ENCODE measurements around the gene LBHD2.

The LBHD2 gene

DNA sequence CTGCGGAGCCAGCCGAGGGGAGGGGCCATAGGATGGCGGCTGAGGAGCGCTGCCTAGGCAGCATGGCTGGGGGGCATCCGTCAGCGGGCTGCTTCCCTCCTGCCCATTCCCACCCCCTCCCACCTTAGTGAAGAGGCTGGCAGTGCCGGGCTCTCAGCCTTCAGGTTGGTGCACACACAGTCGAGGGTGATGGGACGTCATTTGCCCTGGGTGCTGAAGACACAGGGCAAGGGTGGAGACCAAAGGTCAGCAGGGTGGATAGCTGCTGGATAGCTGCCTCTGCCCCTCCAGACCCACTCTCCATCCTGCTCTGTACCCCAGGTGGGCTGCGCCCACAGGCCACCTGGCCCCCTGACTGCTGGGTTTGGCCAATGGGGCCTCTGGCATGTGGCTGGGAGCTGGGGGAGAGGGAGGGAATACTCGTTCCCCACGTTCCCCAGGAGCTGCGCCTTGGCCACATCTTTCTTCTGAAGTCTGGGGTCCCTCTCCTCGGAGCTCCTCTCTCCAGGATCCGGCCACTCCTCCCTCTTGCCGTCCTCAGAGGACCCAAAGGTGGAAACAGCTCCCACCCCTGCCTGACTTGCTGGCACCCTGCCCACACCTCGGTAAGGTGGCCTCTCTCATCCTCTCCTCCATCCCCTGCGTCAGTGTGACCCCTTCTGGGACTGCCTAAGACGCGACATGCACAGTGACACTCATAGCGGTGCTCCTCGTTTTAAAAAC is 15.5 kb upstream of the LBHD2 start:
- no peak for DNase-seq (ENCODE audit: low spot score)

DNA sequence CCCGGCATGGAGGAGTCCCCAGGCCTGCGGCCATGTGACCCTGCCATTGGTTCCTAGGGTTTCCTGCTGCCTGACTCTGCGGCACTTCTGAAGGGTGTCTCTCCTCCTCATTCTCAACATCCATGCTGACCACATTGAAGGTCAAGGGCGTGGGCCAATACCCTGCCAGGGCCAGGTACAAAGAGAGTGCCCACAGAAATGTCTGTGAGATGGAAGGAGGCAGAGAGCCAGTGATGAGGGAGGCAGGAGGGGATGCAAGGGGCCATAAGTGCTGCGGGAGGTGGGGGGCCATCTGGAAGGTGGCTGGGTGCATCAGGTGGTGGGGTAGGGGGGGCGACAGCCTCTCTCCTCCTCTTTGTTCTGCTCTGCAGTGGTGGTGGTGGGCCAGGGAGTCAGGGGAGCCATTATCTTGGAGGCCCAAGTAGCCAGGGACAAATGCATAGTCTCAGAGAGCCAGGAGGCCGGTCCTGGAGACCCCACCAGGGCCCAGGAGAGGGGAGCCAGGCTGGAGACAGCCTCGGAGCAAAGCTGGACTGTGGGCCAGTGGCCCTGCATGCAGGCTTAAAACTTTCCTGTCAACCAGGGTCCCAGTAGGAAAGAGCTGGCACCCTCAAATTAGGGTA is 13.6 kb upstream of the LBHD2 start:
- no peak for DNase-seq (ENCODE audit: low spot score)

DNA sequence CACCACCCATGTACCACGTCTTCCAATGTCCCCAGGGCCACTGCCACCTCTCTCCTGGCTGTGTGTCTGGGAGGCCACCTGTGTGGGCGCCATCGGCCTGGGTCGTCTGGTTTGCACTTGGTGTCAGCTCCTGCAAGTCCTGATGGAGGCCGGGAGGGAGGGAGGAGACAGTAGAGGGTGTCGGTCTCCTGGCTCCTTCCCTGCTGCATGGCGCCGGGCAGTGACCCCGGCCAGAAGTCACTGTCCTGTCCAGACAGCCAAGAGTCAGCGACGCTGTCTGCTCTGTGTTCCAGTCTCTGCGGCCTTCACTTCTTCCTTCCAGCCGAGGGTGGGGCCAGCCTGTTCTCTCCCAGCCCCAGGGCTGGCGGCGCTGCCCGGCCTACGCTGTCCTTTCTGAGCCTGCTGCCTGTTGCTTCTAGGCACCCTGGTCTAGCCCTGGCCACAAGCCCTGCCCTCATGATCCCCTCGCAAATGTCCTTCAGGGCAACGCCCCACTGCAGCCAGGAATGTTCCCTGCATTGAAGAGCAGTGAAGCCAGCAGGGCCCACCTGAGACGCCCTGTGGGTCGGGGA is 13.0 kb upstream of the LBHD2 start:
- no peak for DNase-seq (ENCODE audit: low spot score)

DNA sequence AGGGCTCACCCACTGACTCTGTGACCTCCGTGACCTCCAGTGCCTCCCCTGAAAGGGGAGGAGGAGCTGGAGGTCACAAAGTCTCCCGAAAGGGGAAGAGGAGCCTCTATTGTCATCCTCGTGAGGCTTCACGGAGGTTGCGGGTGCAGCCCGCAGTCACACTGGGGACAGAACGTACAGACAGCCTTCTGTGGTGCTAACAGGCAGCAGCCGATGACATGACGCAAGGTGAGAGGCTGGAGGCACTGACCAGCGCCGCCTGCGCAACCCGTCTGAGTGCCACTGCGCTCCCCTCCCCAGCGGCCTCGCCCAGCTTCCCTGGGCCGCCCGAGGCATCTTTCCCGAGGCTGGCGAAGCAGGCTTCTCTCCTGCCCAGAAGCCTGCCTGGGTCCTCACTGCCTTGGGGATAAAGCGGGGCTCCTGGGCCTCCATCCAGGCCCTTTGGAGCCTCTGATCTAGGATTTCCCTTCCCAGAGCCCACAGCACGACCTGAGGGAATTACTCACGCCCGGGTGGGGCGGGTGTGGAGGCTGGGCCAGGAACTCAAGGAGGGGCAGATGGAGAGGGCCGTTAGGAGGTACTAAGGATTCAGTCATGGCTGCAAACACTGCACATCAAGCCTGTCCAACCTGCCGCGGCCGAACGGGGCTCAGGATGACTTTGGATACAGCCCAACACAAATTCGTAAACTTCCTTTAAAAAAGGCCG is 12.3 kb upstream of the LBHD2 start:
- DNase-seq (ENCODE audit: low spot score): no peak

DNA sequence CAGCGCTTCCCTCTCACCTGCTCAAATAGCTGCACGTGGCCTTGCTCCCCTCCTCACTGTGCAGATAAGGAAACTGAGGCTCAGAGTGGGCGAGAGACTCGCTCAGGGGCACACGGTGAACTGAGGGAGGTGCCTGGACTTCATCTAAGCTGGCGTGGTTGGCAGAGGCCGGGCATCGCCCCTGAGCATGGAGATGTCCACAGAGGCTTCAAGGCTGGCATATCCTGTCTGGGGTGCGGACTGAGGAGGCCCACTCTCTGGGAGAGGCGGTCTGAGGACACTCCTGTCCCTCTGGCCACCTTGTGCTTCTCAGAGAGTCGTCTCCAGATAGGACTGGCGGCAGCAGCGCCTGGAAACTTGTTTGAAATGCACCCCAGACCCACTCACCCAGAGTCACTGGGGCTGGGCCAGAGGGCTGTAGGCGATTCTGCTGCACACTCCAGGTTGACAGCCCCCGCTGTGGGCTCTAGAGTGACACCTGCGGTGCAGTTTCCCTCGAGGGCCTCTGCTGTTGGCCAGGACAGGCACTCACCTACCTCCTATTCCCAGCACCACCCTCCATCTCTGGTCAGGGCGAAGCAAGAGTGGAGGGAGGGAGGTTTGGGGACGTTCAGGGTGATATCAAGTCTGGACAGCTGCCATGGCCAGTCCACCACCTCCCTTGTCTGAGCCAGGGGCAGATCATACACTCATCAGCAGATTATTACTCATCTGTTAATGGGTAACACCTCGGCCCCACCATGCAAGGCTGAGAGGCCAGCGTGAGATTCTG is 11.2 kb upstream of the LBHD2 start:
- DNase-seq (ENCODE audit: low spot score): no peak

DNA sequence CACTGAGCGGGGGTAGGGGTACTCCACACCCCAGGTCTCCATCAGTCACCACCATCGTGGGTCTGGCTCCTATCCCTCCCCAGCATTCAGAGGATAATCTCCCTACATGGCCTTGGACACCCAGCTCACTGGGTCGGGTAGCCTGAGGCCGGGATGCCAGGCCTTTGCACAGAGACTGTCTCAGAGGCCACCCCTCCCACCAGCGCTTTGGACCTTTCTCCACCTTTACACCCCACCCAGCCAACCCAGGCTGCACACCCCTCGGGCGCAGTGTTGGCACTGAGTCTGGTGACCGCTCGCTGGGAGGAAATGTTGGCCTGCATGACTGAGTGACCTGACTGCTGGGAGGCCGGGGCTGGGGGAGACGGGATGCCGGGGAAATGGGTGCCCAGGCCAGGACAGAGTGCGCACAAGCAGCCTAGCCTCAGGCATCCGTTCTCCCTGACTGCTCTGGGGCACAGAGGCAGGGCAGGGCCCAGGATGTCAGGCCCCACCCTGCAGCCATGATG is 10.6 kb upstream of the LBHD2 start:
- DNase-seq (ENCODE audit: low spot score): no peak

DNA sequence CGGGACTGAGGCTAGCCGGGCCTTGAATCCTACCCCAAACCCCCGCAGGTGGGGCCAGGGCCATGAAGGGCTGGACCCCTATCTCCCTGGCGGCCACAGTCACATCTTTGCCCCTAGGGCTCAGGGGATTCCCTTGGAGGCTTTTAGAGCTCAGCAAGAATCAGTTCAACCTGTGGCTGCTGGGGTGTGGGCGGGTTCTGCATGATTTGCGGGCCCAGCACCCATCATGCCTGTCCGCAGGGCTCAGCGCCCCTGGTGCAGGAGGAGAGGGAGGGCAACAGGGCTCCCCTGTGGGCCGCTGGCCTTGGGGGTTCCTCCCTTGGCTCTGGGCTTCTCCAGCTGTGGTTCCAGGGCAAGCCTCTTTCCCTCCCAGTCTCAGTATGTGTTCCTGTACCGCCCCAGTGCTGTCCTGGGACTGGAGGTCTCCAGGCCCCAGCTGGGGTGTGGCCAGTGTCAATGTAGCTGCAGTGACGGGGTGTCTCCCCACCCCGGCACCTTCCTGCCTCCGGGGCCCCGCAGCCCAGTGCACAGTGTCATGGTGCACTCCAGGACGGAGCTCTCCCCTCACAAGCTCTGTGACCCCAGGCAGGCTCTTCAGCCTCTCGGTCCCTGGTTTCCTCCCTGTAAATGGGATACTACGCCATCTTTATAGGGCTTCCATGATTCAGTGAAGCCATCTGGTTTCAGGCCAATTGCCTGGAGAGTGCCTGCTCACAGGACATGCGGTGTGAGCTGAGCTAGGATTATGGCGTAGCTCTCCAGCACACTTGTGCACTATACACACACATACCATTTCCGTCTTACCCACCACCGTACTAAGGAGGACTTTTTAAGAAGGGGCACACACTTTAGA is 9.9 kb upstream of the LBHD2 start:
- DNase-seq (ENCODE audit: low spot score): no peak

DNA sequence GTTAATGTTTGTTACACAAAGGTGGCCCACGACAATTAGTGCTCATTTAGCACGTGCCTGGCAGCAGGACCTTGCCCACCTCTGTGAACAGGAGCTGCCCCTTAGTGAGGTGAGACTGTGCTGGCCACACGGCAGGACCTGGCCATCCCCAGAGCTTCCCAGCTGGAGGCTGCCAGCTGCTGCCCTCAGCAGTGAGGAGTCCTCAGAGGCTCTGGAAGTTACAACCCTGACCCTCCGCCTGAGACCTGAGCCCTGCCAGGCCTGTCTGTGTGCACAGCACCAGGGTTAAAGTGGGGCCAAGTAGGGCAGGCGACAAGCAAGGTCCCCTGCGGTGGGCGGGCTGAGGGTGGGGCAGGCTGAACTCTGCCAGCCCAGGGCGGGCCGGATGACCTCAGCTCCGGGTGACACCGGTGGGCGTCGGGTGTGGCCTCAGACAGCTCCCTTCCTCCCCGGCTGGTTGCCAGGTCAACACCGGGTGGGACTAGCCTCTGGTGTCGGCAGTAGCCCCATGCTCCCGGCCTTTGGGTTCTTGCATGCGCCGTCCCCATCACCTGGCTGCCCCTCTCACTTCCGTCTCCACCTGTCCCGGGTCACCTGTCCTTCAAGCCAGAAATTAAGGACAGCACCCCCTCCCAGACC is 9.2 kb upstream of the LBHD2 start:
- no peak for DNase-seq (ENCODE audit: low spot score)

DNA sequence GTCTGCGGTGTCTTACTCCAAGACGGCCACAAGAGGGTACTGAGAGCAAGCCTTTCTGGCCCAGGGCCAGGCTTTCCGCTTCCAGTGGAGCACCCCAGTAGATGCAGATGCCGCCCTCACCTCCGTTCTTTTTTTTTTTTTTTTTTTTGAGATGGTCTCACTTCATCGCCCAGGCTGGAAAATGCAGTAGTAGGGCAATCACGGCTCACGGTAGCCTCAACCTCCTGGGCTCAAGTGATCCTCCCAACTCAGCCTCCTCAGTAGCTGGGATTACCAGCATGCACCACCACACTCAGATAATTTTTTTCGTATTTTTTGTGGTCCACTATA is 5.6 kb upstream of the LBHD2 start:
- DNase-seq (ENCODE audit: low spot score): no peak

DNA sequence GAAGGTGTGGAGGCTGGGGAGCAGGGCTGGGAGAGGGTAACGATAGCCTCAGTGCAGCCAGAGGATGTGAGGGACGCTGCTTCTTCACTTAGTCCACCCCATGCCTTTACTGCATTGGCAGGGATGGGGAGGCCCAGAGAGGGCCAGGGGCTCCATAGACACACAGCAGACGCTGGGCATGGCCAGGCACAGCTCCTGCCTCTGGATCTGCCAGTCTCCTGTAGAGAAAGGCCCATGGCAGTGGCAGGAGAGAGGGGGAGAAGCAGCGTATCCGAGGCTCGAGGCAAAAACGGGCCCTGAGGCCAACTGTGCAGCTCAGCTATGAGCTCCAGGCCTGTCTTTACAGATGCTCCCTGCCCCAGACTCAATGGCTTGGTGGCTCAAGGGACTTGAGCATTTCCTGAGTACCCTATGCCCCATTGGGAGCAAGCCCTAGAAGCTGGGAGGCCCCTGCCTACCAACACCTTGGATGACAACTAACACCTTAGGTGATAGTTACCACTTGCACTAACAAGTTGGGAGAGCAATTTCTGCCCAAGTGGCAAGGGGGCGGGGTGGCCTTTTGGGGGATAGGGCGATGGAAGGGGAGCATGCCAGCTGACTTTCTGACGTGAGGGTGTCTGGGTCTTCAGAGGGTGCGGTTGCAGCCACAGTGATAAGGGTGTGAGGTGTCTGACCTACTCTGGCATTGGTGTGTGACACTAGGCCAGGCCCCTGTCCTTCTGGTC is 5.0 kb upstream of the LBHD2 start:
- no peak for DNase-seq (ENCODE audit: low spot score)

DNA sequence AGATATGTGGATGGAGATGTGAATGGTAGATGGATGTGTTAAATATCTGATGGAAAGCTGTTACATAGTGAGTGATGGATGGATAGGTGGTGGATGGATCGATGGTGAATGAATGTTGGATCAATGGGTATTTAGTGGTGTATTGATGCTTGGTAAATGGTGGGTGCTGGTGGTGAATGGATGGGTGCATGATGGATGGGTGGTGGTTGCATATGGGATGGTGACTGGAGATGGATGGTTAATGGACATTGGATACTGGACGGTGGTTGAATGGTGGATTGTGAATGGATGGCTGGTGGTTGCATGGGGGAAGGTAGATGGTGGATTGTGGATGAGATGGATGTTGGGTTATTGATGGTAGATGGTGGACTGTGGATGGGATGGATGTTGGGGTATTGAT is 2.1 kb upstream of the LBHD2 start:
- no peak for DNase-seq (ENCODE audit: low spot score)

DNA sequence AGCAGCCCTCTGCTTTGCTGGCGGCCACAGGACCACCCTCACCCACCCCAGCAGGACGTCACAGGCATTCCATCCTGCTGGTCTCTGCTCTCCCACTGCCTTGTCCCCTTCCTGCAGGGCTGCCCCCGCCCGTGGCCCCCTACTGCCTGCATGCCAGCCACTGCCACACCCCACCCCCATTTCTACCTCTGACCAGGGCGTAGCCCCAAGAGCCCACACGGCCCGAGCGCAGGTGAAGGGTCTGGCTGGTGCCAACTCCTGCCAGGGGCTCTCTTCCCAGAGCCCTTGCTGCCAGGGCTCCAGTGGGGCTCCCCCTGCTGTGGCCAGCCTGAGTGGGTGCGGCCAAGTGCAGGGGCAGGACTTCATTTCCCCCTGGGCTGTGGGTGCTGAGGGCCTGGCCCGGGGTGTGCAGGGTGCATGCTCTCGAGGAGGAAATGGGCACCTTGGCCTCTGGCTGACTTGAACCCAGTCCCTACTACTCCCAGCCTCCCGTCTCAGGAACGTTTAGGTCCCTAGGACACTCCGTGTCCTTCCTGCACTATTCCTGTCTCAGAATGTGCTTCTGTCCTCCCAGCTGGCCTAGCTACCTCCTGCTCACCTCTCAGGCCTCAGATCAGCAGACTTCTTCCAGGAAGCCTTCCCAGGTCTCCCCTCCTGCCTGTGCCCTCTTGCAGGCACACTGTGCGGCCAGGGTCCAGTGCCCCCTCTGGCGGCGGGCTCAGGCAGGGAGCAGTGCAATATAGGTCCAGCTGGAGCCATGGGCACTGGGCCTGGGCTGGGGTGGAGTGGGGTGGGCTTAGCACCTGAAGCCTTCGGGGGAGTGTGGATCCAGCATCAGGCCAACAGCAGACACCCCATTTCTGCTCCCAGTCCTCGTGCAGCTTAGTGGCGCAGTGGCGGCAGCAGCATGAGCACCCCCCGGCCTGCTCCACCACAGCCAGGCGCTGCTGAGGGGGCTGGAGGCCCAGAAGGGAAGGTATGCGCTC is 1.4 kb downstream of the LBHD2 start:
- no peak for DNase-seq (ENCODE audit: low spot score)

DNA sequence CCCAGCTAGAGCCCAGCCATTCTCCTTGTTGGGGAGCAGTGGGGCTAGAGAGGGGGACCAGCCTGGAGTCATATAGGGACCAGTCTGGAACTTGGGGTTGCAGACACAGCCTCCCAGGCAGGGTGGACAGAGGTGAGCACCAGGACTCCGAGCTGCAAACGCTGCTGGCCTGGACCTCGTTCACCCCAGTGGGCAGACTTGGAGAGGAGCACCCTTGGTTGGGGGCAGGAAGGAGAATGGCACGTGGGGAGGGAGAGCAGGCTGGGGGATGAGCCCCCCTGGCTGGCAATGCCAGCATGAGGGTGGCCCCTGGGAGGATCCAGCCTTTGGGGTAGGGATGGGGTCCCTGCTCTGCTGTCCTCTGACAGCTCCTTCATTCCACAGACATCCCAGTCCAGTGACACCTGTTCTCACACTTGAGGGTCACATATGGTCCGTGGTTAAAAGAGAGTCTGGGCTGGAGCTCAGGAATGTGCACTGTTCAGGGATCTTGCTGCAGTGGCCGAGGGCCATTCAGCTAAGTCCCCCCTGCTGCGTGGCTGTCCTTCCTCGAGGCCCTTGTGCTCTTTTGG is 2.8 kb downstream of the LBHD2 start:
- no peak for DNase-seq (ENCODE audit: low spot score)

DNA sequence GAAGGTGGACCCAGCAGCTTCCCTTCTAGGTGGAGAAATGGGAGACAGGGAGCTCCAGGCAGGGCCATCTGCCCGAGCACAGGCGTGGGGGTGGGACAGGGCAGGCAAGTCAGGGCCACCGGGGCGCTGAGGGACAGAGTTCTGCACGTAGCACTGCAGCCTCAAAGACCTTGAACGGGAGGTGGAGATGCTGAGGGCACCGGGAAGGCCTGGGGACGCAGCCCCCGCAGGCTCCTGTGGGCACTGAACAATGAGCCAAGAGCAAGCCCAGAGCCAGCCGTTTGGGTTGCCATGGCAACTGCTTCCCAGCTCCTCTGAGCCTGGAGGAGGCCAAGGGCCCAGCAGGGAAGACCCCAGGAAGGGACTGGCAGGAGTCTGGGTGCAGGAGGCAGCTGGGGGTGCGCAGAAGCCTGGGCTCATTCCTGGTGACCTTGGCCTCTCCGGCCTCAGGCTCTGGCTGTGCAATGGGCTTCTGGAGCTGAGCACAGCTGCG is 3.4 kb downstream of the LBHD2 start:
- no peak for DNase-seq (ENCODE audit: low spot score)

DNA sequence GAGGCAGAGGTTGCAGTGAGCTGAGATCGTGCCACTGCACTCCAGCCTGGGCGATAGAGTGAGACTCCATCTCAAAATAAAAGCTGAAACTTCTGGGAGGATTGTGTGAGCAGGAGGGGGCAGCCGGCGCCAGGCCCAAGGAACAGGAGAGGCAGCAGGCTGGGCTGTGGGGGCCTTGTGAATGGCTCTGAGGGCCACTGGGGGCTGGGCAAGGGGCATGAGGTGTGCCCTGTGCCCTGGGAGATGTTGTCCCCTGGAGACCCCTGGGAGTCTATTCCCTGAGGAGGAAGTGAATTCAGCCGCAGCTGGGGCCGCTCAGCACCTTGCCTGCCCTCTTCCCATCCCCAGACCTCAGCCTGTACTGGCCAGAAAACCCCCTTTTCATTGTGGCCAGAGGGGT is 4.9 kb downstream of the LBHD2 start:
- no peak for DNase-seq (ENCODE audit: low spot score)

DNA sequence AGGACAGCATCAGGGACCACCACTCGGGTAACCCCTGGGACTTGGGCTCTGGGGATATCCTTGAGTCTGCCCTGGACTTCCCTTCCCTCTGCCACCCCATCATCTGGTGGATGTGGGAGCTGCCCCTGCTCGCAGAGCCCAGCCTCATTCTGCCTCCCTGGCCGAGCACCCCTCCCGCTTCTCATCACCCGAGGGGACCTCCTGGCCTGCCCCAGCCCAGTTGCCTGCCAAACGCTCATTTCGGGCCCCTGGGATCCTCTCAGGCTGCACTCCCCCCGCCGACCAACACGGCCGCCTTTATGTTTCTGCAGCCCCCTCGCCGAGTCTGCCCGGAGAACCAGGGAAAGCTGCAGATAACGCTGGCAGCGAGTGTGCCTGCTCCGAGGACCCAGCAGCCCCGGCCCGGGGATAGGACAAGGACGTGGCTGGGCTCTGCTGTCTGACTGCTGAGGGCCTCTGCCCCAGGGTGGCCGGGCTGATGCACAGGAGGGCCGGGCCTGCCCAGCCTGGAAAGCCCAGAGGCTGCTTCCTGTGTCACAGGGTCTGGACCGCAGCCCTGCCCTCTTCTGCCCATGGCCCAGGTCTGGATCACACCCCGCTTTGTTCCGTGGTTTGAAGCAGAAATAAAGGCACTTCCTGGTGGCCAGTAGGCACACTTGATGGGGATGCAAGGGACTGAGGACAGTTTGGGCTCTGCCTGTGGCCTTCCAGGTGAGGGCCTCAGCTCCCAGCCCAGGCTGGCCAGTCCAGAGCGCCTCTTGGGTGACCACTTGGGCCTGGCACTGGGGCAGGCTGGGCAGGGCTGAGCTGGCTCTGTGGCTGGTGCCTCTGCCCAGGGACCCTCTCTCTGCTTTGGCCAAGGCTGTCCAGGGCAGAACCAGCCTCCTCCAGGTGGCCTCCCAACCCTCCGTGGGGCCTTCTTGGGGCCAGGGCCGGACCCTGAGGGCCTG is 5.7 kb downstream of the LBHD2 start:
- DNase-seq (ENCODE audit: low spot score): no peak

DNA sequence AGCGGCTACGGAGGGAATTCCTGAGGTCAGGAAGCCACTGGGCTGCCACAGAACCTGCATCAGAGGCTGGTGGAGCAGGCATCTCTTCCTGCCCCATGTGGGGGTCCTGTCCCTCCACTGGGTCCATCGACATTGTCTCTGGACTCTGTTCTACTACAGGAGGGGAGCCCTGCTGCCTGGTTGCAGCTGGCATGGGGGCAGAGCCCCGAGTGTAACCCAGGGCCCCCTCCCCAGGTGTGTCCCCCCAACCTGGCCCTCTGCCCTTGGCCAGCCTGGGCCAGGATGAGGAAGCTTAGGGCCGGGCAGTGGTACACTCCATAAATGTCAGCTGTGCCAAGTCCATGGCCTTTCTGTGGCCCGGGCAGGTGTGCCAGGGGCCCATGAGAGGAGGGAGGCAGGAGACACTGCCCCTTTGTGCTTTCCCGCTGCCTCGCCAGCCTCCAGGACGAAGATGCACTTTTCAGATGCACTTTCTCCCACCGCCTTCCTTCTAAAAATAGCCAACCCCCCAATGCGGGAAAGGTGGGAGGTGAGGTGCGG is 6.5 kb downstream of the LBHD2 start:
- DNase-seq (ENCODE audit: low spot score): no peak

Measured in left forelimb (tissue), 1 donor.